ENCODE measurements around the gene LRRC63. TPM values are rescaled to one million over a fixed set of nuclear protein-coding genes. Genes with fewer than 3 reads are reported as not detected.
A peak's percentile ranks its signal among the peaks of the same experiment; 100 is the strongest.

Gene LRRC63
- total and polyA plus RNA-seq, 9 of the 15 experiments (the other 6 are each of a cell fraction or from before 2014, with no cell fraction given) = 0.07 to 0.41 (median 0.24) TPM; not detected in 1

GRCh38 chr13:46315491-46316075, 103.9 kb downstream of the LRRC63 start (continued):
- no peak for TF ChIP-seq ZBTB11 (CRISPR knock-in tag; IDR thresholded peaks at IDR 0.05)
- TF ChIP-seq HDAC8 (tag; IDR thresholded peaks at IDR 0.05) = 0 out of 2 replicates have a peak, but pooled peaks have one; percentile 19
- TF ChIP-seq ASH1L (IDR thresholded peaks at IDR 0.05; ENCODE audit: borderline replicate concordance, low read depth, partially characterized antibody) = no peak
- no peak for TF ChIP-seq ZNF3 (CRISPR knock-in tag; IDR thresholded peaks at IDR 0.05)
- no peak for TF ChIP-seq USF1 (CRISPR knock-in tag; IDR thresholded peaks at IDR 0.05)
- no peak for TF ChIP-seq ZNF277 (CRISPR knock-in tag; IDR thresholded peaks at IDR 0.05; ENCODE audit: borderline replicate concordance)
- TF ChIP-seq ZNF407 (IDR thresholded peaks at IDR 0.05; ENCODE audit: low read depth) = no peak
- TF ChIP-seq IRF2 (CRISPR knock-in tag; IDR thresholded peaks at IDR 0.05) = no peak
- TF ChIP-seq SOX6 (IDR thresholded peaks at IDR 0.05) = no peak
- TF ChIP-seq HLTF (IDR thresholded peaks at IDR 0.05) = no peak
- TF ChIP-seq SIRT6 (IDR thresholded peaks at IDR 0.05; ENCODE audit: low read depth, low read length) = no peak
- TF ChIP-seq JUND (IDR thresholded peaks at IDR 0.05; ENCODE audit: borderline replicate concordance, low read depth, low read length) = peak; percentile 35; the same call in 1 of the 2 replicates
- no peak for TF ChIP-seq JUND (tag; IDR thresholded peaks at IDR 0.05; ENCODE audit: borderline replicate concordance, low read depth, low read length)
- TF ChIP-seq ZNF699 (CRISPR knock-in tag; IDR thresholded peaks at IDR 0.05; ENCODE audit: insufficient replicate concordance) = no peak

All from K562 (cell line).